GM18951 (cell line): ENCODE data around the gene ATP11A.
"Not testable (repeated sequence)": the region's sequence is repeated elsewhere in the genome, so short reads cannot be mapped to it uniquely, and the experiment has no call there.

Experiments
- POLR2A ChIP-seq: IDR thresholded peaks from 4 replicates; pipeline ENCODE4 v1.6.1; 2011; ENCODE audit warnings: mild to moderate bottlenecking; ENCODE audit not compliant: insufficient read length, insufficient read depth; ENCODE audit errors: extremely low read depth
- in situ Hi-C: fragments of 300-500 bp; cut with MboI; formaldehyde crosslinking; loops from one replicate; pipeline ENCODE4 v1.12.0; 2022; ENCODE audit warnings: low sequenced_read_pairs, mixed read lengths, inconsistent platforms; ENCODE audit not compliant: unreplicated experiment

Gene ATP11A

DNA sequence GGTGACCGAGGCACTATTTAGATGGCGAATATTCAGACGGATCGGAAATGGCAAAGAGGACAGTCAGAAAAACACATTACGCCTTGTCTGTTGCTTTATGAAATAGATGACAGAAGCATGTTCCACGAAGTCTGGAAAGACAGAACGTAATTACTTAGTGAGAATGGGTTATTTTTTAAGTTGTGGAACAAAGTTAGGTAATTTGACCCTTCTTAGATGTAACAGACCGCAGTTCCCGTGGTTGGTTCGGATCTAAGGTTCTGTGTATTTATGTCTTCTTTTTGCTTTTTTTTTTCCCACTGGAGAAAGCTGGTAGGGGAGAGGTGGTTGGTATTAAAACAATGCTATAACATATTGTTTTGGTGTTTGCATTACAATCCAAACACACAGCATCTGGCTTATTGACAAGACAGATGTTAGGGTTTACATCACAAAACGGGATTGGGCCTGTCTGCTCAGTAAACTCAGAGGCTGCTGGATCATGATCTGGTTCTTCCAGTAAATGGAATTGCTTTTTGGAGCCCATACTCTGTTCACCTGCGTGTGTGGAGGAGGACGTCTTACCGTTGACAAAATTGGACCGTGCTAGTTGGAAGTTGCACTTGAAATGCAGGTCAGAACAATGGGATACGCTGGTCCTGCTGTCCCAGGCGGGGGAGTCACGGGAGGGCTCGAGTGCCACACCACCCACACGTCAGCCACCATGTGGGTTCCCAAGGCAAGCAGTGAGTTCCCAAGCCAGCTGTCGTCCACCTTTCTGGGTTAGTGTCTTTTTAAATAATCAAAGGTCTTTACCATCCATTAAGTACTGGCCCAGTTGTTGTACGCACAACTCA, 13.8 kb downstream of the ATP11A start:
- TF ChIP-seq POLR2A: no peak
- in situ Hi-C loops: no loop called here

DNA sequence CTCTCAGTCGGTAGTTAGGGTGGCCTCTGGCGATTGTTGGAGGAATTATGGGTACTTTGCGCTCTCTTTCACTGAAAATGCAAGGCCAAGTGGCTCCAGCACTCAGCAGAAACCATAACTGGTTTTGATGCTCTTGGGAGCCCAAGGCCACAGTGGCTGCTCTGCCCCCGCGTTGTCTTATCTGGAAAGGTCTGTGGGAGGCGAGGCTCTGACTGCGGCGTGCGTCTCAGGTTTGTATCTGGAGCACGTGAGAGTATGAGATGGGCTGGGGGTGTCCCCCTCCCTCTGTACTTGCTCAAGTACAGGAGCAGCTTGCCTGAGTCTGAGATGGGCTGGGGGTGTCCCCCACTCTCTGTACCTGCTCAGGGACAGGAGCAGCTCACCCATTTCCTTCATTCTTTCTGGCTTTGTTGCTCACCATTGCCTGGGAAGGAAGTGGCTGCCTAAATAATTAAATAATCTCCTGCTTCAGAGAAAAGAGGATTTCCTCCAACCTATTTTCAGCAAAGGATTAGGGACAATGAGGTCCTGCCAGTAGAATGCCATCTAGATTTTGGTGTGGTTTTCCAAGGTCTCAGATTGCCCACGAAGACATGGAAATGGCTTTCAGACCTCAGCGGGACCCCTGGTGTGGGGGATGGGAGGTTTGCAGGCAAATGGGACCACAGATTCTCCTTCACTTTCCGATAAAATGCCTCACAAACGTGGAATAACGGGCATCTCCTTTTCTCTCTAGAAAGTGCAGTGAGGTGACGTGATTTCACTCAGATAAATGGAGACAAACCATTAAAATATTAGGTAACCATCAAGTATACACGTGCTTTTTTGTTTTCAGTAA, 14.7 kb downstream of the ATP11A start:
- no peak for TF ChIP-seq POLR2A
- in situ Hi-C loops: no loop called here

DNA sequence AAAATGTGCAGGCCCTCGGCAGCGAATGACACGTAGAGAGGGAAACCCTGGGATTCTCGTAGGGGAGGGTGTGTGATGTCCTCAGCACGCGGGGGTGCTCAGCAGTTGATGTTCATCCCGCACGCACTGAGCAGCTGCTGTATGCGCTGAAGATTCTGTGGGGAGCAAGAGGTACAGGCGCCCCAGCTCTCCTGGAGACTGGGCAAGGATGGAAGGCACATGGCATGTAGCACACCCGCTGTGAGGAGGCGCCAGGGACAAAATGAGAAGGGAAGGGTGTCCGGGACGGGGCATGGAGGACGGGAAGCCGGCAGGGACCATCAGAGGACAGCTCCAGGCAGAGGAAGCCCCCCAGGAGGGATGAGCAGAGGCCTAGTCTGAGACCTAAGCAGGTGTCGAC, 15.4 kb downstream of the ATP11A start:
- TF ChIP-seq POLR2A: no peak

DNA sequence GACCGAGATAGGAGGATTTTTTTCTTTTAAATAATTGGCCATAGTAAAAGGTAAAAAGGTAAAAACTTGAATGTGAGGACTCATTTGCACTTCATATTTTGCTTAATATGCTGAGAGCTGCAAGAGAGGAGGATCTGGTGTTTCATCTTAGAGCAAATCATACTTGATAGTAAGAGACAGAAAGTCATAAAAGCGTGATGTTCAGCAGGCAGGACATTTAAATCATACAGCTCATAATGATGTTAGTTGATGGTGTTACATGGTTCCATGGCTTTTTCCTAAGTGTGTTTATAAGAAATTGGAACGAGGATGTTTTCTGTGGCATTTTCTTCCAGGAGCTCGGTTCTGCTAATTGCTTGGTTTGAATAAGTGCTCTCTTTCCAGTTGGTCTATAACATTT, 16.3 kb downstream of the ATP11A start:
- in situ Hi-C loops: no loop called here
- no peak for TF ChIP-seq POLR2A

More for the DNA sequence above, 15.4 kb downstream of the ATP11A start:
- in situ Hi-C loops: no loop called here

DNA sequence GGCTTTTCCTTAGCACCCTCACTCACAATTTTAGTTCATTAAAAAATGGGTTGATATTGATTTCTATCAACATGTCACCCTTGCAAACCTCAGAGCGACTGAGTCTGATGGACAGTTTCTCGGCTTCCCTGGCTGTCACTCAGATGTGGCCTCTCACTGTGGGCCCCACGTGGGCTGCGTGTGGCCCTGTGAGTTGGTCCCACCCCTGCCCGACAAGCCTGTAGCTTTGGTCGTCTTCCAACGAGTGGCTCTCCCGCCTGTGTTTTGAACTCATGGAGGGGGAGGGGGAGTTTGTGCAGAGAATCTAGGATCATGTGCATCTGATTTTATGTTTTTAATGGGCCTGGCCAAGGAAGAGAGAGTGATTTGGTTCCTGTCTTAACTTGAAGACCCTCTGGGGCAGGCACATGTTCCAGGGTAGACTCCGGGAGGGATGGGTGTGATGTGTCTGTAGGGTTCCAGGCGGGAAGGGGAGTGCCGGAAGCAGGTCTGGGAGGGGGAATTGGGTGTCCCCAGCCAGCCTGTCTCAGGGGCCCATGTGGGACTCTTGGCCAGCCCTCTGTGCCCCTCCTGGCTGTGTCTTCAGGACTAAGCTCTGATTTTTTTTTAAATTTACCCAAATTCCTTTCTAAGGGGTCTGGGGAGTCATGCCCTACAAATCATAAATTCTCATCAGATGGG, 18.9 kb downstream of the ATP11A start:
- no peak for TF ChIP-seq POLR2A
- in situ Hi-C loops: no loop called here

DNA sequence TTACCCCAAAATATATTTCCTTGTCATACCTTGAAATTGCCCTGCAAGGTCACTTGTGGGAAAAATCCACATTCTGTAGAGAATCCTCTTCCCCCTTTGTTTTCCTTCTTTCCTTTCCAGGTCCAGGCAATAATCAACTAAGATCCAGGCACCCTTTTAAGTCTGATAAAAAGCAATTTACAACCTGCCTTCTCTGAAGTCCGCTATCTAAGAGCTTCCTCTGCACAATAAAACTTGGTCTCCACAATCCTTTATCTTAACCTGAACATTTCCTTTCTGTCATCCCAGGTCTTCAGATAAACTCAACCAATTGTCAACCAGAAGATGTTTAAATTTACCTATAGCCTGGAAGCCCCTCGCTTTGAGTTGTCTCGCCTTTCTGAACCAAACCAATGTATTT, 19.5 kb downstream of the ATP11A start:
- in situ Hi-C loops: not testable (repeated sequence)

DNA sequence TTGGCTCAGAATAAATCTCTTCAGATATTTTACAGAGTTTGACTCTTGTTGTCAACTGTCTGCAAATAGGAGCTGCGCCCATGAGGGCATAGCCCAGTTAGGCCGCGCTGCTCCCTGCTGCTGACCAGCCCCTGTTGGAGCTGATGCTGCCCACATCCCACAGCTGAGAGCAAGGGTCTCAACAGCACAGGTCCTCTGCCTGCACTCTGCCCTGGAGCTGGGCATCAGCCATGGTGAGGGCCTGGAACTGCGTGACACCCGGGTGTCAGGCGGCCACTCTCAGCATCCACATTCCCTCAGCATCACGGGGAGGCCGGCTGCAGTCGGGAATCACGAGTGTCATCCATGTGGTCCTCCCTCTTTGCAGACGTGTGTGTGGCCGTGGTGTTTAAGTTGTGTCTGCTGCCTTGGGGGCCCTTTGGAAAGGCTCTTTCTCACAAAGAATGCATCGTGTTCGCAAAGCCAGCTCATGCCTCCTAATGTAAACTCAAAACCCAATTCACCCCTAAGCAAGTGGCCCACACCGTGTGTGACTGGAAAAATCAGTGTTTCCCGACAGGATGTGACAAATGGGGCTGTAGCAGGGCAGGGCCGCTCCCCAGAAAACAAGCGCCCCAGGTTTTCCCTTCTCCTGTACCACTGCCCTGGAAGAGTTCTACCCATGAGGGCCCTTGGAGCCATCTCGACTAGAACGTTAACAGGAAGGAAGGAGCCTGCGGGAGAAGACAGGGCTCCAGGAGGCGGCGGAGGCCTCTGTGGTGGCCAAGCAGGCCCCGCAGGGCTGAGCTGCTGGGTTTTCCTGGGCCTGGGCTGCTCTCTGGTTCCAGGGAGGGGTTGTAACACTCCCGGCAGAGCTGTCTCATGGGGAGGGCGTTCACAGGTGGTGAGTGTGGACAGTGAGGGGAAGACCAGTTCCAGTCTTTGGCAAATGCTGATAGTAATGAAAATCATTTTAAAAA, 20.3 kb downstream of the ATP11A start:
- TF ChIP-seq POLR2A: no peak
- in situ Hi-C loops: no loop called here

DNA sequence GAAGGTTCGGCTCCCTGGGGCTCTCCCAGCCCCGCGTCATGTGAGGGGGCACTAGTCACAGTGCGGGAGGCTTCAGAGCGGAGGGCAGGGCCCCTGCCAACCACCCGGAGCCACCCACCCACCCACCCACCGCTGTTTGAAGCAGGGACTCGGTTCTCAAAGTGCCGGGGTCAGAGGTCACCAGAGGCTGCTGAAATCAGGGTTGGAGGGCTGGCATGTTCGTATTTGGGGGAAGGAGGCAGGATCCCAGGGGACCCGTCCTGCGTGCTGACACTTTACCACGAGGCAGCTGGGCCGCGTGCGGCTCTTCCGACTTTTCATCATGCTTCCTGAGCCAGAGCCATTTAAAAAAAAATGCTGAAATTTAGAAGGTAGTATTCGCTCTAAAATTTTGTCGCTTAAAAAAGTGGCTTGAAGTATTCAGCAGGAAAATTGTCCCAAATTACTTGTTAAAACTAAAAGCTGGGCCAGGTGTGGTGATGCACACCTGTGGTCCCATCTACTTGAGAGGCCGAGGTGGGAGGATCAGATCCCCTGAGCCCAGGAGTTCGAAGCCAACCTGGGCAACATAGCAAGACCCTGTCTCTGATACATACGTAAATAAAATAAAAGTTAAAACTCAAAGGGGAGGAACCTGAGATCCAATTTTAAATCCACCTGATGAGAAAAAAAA, 21.2 kb downstream of the ATP11A start:
- in situ Hi-C loops: no loop called here
- TF ChIP-seq POLR2A: no peak

DNA sequence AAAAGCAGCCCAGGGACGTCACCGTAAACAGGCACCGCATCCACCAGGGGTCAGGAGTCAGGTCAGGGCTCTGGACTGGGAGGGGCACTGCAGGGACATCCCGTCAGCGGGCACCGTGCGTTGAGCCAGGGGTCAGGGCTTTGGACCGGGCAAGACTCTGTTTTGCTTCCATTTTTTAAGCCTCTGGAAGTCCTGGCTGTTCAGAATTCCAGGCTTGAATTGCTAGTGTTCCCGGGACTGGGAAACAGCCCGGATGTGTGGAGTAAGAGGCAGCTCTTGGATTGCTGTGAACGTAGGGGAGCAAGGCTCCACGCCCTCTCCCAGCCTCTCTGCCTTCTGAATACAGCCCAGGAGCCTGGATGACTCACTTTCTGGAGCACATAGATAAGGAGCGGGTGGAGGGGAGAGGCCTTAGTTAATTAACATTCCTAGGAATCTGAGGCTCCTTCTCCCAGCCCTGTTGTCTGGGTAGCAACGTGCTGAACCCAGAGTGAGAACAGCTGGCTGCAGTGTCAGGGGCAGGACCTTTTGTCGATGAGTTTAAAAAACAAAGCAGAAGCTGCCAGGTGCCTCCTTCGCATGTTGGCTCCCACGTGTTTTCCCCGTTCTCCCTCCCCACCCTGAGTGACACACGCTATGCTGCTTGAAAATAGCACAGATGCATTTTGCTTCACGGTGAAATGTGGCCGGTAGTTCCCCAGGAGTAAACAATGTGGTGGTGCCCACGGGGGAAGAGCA, 21.9 kb downstream of the ATP11A start:
- in situ Hi-C loops: no loop called here
- TF ChIP-seq POLR2A: no peak

DNA sequence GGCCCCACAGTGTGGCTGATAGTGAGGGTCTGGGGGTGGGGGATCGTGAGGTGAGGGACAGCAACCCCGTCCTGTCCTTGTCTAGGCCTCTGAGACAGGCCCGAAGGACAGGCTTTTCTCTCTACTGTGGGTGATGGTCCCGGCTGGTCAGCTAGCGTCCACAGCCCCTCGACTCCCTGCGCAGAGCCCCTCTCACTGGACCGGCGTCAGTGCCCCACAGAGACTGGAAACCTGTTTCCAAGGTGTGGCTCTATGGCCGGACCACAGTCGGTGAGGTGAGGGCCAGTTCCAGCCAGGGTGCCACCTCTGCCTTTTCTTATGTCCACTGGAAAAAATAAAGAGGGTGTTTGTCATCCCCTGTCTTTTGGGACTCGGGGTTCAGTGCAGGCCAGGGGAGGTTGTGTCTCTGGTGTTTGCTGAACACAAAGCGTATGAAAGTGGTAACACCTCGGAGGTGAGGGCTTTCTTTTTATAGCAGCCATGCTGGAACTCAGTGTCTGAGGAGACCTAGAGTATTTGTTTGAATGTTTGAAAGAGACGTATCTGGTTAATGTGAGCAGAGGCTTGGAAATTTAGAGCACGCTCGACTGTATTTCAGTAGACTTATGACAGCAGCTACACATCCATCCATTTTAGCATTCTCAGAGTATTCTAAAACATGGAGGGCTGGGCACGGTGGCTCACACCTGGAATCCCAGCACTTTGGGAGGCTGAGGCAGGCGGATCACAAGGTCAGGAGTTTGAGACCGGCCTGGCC, 22.8 kb downstream of the ATP11A start:
- in situ Hi-C loops: no loop called here

More for the DNA sequence above, 22.8 kb downstream of the ATP11A start:
- no peak for TF ChIP-seq POLR2A
